ENCODE measurements around the gene PCNX2. TPM values are rescaled to one million over a fixed set of nuclear protein-coding genes. Genes with fewer than 3 reads are reported as not detected.

The PCNX2 gene
- total RNA-seq, 1 donor from 2014 or later = 1.3 TPM

DNA sequence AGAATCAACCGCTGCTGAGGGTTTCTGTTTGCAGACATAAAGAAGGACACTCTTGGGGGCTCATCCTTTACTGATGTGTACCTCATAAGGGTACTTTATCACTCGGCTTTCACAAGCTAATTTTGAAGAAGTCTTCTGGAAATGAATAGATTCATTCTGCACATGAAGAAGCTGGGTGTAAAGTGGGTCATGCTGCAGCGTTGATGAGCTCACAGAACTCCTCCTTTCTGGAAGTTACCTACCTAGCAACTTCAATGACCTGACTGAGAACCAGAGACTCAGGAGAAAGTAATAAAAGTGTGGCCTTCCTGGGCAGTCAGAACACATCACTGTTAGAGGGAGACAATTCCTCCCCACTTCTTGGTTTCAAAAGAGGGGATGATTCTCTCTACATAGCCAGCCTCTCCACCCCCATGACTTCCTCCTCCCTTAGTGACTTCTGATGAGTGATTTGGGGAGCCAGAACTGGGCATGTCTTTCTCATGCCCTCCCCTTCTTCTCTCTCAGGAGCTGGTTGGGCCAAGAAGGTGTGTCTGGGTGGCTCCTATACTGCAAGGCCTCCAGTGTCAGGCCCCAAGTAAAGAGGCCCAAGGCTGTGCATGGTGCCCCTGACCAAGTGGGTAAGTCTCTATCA is 27.0 kb downstream of the PCNX2 start:
- ATAC-seq (no peak), DNase-seq (no peak)
- intact Hi-C loops (cut with micrococcal nuclease) = no loop called here

- intact Hi-C loops (cut with micrococcal nuclease) = no loop called here
- ATAC-seq (no peak), DNase-seq (no peak)
These were observed 33.8 kb downstream of the PCNX2 start for GRCh38 chr1:233261695-233262094.

- ATAC-seq (no peak), DNase-seq (no peak)
- intact Hi-C loops (cut with micrococcal nuclease) = no loop called here
These were observed 34.3 kb downstream of the PCNX2 start for GRCh38 chr1:233261206-233261605.

DNA sequence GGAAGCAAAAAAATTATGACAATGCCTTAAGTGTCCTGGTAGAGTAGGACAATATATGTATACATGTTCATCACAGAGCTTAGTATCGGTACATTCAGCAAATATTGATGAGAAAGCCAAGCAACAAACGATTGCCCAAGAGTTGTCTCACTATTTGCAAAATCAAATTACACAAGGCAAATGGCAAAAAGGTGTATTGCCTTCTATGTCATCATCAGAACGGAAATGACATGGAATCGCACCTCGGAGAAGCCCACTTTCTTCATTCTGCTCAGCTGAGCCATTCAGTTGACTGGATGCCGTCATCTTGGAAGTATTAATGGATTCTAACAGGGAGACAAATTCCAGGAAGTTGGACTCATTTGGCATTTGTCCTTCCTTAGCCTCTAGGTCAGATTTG is 37.7 kb downstream of the PCNX2 start:
- DNase-seq (no peak), ATAC-seq (no peak)
- intact Hi-C loops (cut with micrococcal nuclease) = no loop called here

GRCh38 chr1:233256789-233257188 is 38.7 kb downstream of the PCNX2 start:
- intact Hi-C loops (cut with micrococcal nuclease) = no loop called here

DNA sequence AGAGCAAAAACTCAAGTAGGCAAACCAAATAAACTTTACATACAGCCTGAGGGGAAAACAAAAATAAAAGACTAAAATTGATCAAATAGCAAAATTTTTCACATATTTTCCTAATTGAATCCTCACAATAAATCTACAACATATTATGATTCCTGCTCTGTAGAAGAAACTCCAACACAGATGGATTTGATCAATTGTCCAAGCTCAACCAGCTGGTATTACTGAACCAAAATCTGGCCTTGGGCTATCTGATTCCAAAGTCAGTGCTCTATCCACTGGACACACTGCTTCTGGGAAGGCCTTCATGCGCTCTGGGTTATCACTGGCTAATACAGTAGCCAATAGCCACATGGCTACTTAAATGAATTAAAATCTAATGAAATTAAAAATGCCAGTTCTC is 39.3 kb downstream of the PCNX2 start:
- intact Hi-C loops (cut with micrococcal nuclease) = no loop called here
- no peak for ATAC-seq
- no peak for DNase-seq

More at GRCh38 chr1:233256789-233257188, 38.7 kb downstream of the PCNX2 start:
- DNase-seq (no peak), ATAC-seq (no peak)

- ATAC-seq = no peak
- intact Hi-C loops (cut with micrococcal nuclease) = no loop called here
- no peak for DNase-seq
These were observed 40.4 kb downstream of the PCNX2 start for GRCh38 chr1:233255145-233255544.

GRCh38 chr1:233253832-233254331 is 41.6 kb downstream of the PCNX2 start:
- intact Hi-C loops (cut with micrococcal nuclease) = no loop called here
- ATAC-seq = no peak
- no peak for DNase-seq

- no peak for DNase-seq
- no peak for ATAC-seq
- intact Hi-C loops (cut with micrococcal nuclease) = no loop called here
These were observed 42.2 kb downstream of the PCNX2 start for GRCh38 chr1:233253231-233253831.

DNA sequence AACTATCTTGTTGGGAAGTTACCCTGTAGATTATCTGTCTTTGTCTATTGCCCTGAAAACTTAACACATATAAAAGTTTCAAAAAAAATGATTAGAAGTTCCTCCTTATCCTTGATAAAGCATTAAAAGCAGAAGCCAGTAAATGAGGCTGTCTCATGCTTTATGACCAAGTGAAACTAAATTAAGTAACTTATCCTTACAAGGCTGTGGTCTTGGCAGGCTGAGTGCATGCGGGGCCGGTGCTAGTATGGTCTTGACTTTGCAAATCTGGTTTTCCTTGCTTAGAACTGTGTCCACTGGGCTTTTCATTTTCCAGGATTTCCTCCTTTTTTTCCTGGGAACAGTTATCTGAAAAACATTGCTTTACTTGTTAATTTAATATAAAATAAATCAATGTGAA is 43.1 kb downstream of the PCNX2 start:
- intact Hi-C loops (cut with micrococcal nuclease) = no loop called here
- DNase-seq = no peak
- ATAC-seq = peak; percentile 37

DNA sequence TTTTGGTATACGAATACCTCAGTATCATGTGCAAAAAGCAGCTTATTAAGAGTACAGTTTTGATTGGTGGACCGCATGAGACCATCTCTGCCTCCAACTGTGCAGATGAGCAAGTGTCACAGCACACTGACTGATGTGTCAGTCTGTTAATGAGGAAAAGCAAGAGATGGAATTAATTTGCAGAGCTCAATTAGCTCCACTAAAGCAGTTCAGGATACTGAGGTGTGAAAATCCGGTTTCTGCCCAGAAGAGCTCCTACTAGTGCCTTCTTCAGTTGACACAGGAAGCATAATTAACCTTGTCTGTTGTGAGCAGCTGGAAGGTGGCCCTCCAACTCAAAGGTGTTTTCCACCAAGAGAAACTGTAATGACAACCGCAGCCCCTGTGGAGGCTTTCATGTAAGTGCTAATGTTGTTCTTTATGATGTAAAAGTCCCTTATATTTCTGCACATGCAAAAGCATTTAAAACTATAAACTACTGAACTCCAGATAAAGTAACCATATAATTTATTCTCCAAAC is 44.3 kb downstream of the PCNX2 start:
- intact Hi-C loops (cut with micrococcal nuclease) = no loop called here
- DNase-seq = no peak
- no peak for ATAC-seq

- ATAC-seq = no peak
- DNase-seq = no peak
- intact Hi-C loops (cut with micrococcal nuclease) = no loop called here
These were observed 47.5 kb downstream of the PCNX2 start for GRCh38 chr1:233248014-233248413.

DNA sequence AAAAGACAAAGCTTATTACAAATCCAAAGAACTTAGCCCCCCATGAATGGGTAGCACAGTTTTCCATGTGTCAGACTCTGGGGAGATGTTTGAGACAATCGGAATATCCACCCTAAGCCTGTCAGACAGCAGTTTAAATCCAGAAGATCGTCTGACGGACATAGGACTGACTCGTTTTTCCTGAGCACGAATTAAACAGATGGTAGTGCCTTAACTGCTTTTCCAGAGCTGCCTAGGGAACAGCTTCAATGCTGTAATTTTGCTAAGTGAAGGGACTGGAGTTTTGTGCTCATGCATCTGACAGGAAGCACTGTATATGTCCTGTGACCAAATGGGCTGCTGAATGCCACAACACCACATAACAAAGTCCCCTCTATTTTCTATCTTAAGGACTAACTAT is 48.6 kb downstream of the PCNX2 start:
- ATAC-seq = no peak
- intact Hi-C loops (cut with micrococcal nuclease) = no loop called here
- DNase-seq = no peak

DNA sequence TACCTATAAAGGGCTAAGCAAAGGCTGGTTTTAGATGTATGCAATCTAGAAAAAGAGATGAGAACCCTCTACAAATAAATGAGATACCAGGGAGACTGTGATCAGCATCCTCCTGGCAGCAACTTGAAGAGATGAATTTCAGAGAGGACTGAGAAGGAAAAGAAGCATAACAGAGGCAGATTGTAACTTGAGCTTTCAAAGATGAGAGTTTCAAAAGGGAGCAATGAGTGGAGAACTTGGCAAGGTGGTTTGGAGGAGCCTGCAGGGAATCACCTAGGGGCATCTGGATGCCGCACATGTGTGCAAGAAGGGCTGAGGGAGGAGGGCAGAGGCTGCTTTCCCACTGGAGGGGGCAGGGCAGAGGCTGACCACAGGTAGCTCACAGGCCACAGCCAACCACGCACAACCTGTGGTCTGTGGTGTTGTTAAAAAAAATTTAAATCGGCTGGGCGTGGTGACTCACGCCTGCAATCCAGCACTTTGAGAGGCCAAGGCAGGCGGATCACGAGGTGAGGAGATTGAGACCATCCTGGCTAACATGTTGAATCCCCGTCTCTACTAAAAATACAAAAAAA is 50.2 kb downstream of the PCNX2 start:
- intact Hi-C loops (cut with micrococcal nuclease) = no loop called here
- ATAC-seq (no peak), DNase-seq (no peak)

- intact Hi-C loops (cut with micrococcal nuclease) = no loop called here
- ATAC-seq = no peak
- DNase-seq = no peak
These were observed 51.3 kb downstream of the PCNX2 start for GRCh38 chr1:233244183-233244582.

DNA sequence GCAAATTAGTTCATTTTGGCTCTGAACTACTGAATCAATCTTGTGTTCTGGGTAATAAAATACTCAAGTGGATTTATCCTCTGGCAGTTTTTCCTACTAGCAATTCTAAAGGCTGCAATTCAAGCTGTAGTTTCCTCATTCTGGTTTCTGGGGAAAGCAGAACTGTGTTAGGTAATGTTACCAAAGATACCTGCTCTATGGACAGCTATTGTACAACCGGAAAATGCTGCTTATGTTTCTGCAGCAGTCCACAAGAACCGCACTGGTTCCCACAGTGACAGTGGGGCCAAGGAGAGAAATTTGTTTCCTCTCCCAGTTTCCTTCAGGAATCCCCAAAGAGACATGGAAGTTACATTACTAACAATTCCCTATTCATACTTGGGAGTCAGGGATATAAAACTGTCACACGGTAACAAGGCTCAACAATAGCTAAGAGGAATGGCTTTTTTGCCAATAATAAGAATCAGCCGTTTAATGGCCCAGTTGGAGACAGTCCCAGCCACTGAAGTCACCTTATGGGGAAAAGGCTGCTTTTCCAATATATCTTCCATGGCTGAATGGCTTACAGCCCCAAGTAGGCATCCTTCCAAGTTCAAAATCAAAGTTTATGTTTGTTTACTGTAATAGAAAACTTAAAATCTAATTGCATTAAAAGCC is 52.6 kb downstream of the PCNX2 start:
- intact Hi-C loops (cut with micrococcal nuclease) = no loop called here
- DNase-seq (no peak), ATAC-seq (no peak)

DNA sequence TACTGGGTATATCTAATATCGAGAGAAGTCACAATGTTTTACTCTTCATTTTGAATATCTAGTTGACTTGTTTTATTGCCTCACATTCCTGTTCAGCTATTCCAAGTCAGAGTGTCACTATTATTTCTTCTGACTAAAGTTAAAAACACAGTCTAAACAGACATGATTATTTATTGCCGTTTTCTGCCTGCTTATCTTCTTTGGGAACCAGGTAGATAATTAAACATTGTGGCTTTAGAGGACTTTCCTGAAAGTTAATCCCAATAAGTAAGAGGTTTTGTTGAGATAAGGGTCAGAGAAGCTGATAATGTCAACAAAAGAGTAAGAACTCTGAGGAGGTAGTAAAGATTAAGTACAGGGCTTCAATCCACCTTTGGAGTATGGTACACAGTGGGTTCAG is 53.8 kb downstream of the PCNX2 start:
- intact Hi-C loops (cut with micrococcal nuclease) = no loop called here
- no peak for DNase-seq
- no peak for ATAC-seq

DNA sequence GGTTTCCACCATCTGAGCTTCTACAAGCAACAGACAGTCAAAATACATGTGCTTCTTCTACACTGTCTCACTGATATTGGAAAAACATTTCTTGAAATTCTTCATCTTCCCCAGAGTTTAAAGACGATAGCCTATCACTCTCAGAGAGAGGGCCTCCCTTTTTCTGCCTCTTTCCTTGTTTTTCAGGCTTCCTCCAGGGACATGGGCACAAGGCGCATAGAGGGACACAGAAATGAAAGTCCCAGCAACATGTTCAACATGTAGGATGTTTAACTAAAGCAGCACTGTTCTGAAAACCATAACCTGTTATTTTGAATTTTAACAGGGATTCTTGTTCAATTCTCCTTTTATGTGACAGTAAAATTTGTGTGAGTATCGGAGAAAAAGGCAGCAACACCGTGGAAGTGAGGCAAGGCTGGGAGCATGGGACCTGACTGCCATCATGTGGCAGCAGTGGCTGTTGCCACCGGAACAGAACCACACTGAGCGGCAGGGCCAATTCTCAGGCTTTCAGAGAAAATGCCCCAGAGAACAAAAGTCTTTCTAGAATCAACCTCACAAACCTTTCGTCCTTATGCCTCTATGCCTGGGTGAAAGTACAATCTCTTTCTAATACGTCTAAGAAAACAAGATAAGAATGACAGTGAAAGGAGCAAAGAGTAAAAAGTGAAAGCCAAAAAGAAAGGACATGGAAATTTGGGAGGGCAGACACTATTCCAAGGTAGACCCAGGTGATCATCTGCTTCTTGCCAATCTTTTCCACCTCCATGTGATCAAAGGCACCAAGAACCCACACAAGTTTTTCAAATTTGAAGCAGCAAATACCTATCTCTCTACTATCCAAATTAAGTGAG is 54.5 kb downstream of the PCNX2 start:
- ATAC-seq = peak; percentile 92
- peak; percentile 73 for DNase-seq
- intact Hi-C loops (cut with micrococcal nuclease) = no loop called here

- no peak for ATAC-seq
- intact Hi-C loops (cut with micrococcal nuclease) = no loop called here
- DNase-seq = no peak
These were observed 55.2 kb downstream of the PCNX2 start for GRCh38 chr1:233240371-233240770.
